Activated CD8-positive, alpha-beta memory T cell treated with anti-CD3 and anti-CD28 coated beads, Interleukin-2, amount 10 ng/mL, durations not matched to agents 7 days and 5 days (primary cell): ENCODE measurements around the gene TOMM22. TPM values are rescaled to one million over a fixed set of nuclear protein-coding genes. Genes with fewer than 3 reads are reported as not detected.

Experiments used
- ATAC-seq: fragments of 150-1000 bp; cut with Tn5 transposase; one replicate; pipeline ENCODE4 v1.10.0; 2021; ENCODE audit warnings: moderate library complexity
- CTCF ChIA-PET: fragments of 350-600 bp; sonication (Branson Sonifier 250); formaldehyde crosslinking; loops from one replicate; lab custom pipeline; 2021; ENCODE audit warnings: antibody characterized with exemption; lab: Charles Lee
- DNase-seq: peaks from one replicate; pipeline ENCODE4 v3.0.0-alpha.2; 2020
- H3K27ac Mint-ChIP-seq: one replicate; pipeline ENCODE4 v1.8.0; 2021; ENCODE audit warnings: mild to moderate bottlenecking, mixed read lengths
- H3K27me3 Mint-ChIP-seq: one replicate; pipeline ENCODE4 v1.8.0; 2021; ENCODE audit warnings: mixed read lengths
- H3K36me3 Mint-ChIP-seq: one replicate; pipeline ENCODE4 v1.8.0; 2021; ENCODE audit warnings: mild to moderate bottlenecking, mixed read lengths
- H3K4me1 Mint-ChIP-seq: one replicate; pipeline ENCODE4 v1.8.0; 2021; ENCODE audit warnings: mixed read lengths
- H3K4me3 Mint-ChIP-seq: one replicate; pipeline ENCODE4 v1.8.0; 2021; ENCODE audit warnings: mild to moderate bottlenecking, moderate library complexity, mixed read lengths
- H3K9me3 Mint-ChIP-seq: one replicate; pipeline ENCODE4 v1.8.0; 2022; ENCODE audit warnings: low read depth, mixed read lengths
- total RNA-seq, 2 experiments: library from RNA; stranded (reverse); gene quantifications; one replicate each; pipeline ENCODE4 v1.2.3, GENCODE V29; 2021

The TOMM22 gene
- total RNA-seq, 2 experiments from 2014 or later: 61.1 to 94.9 TPM

- Mint-ChIP-seq H3K27ac (peak overlapping the region; percentile 99), H3K4me1 (peaks cover 58% of the 10 kb centered on the region), H3K27me3 (no peaks in the 10 kb centered on the region), H3K36me3 (peaks cover 40% of the 10 kb centered on the region), H3K9me3 (no peaks in the 10 kb centered on the region), H3K4me3 (peak overlapping the region; percentile 82)
- no peak for ATAC-seq
- DNase-seq: no peak
- CTCF ChIA-PET: interaction anchor here (1.2 to 4.2 kb wide), 3 partner anchors 17 to 66 kb away, joined by 3 to 43 read pairs (median 3); partner anchors contain the start of gene TOMM22
These were observed 18.0 kb downstream of the TOMM22 start for GRCh38 chr22:38699784-38700183.

- CTCF ChIA-PET: interaction anchor here (1.2 kb wide), 1 partner anchor 54 kb away, joined by 3 read pairs; no protein-coding TSS in a partner anchor
- no peaks in the 10 kb centered on the region for H3K27me3 Mint-ChIP-seq
- ATAC-seq (peak; percentile 22), DNase-seq (no peak)
- no peaks in the 10 kb centered on the region for H3K9me3 Mint-ChIP-seq
- peaks cover 35% of the 10 kb centered on the region for H3K36me3 Mint-ChIP-seq
- H3K4me1 Mint-ChIP-seq: peaks cover 58% of the 10 kb centered on the region
- peak overlapping the region; percentile 99 for H3K27ac Mint-ChIP-seq
- peak overlapping the region; percentile 82 for H3K4me3 Mint-ChIP-seq
These were observed 18.6 kb downstream of the TOMM22 start for GRCh38 chr22:38700270-38700788.

- Mint-ChIP-seq H3K36me3 (peaks cover 35% of the 10 kb centered on the region), H3K4me1 (peaks cover 55% of the 10 kb centered on the region), H3K9me3 (no peaks in the 10 kb centered on the region), H3K4me3 (peak within 1 kb of the TSS; percentile 82), H3K27ac (peak within 1 kb of the TSS; percentile 99), H3K27me3 (no peaks in the 10 kb centered on the region)
- ATAC-seq (peak; percentile 40), DNase-seq (peak; percentile 98)
- CTCF ChIA-PET: no interaction called here
These were observed 19.3 kb downstream of the TOMM22 start, which contains the start of gene JOSD1 for GRCh38 chr22:38700789-38701628. Gene JOSD1 (minus strand): TSS chr22:38700943. CDS start chr22:38699987, 956 bp downstream.

- peaks cover 48% of the 10 kb centered on the region for H3K4me1 Mint-ChIP-seq
- ATAC-seq (no peak), DNase-seq (no peak)
- peaks cover 34% of the 10 kb centered on the region for H3K36me3 Mint-ChIP-seq
- no peaks in the 10 kb centered on the region for H3K27me3 Mint-ChIP-seq
- CTCF ChIA-PET: interaction anchor here (3.6 kb wide), 1 partner anchor 23 kb away, joined by 17 read pairs; the partner anchor contains the start of gene TOMM22
- H3K9me3 Mint-ChIP-seq: no peaks in the 10 kb centered on the region
- peak overlapping the region; percentile 93 for H3K27ac Mint-ChIP-seq
- H3K4me3 Mint-ChIP-seq: peak overlapping the region; percentile 80
These were observed 23.0 kb downstream of the TOMM22 start for GRCh38 chr22:38704654-38705234.

DNA sequence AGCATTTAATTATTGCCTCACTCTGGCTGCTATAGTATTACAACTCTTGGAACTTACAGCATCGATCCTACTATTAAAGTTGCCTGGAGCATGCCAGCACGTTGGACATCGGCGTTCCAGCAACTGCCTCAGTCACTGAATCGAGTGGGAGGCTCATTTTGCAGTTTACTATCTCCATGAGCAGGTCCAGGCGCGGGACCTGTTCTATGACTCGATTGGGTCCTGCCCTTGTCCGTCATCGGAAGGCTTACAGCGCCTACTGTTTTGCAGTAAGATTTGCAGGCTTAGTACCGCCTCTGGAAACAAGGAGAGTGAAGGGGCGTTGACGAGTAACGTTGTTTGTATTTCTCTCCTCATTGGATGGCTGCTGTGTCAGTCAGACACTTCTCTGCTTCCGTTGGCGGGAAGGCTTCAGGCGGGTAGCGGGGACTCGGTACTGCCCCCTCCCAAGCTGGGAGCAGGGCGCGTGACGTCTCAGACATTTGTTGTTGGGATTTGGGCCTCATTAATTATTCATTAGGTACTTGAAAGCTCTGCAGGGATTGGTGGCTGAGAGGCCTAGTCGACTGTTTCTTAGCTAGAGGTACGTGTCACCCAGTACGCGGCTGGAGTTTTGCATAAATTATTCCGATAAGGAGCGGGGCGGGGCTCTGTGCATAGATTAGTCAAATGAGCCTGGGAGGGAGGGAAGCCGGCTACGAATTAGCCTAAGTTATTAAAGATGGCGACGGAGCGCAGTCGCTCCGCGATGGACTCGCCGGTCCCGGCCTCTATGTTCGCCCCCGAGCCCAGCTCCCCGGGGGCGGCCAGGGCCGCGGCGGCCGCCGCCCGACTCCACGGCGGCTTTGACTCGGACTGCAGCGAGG, 23.7 kb downstream of the TOMM22 start, which contains the start of gene GTPBP1:
Gene GTPBP1 (plus strand): TSS at position 710 of the 866 bp plus-strand sequence. CDS start 12 bp downstream, at position 722.
- DNase-seq (peak; percentile 99), ATAC-seq (peak; percentile 84)
- peak within 1 kb of the TSS; percentile 99 for H3K4me3 Mint-ChIP-seq
- CTCF ChIA-PET: interaction anchor here (0.9 to 3.6 kb wide), 7 partner anchors 8 to 46 kb away, joined by 3 to 17 read pairs (median 7); partner anchors contain the start of gene TOMM22
- peaks cover 50% of the 10 kb centered on the region for H3K4me1 Mint-ChIP-seq
- no peaks in the 10 kb centered on the region for H3K9me3 Mint-ChIP-seq
- no peaks in the 10 kb centered on the region for H3K27me3 Mint-ChIP-seq
- H3K27ac Mint-ChIP-seq: peak within 1 kb of the TSS; percentile 93
- peaks cover 34% of the 10 kb centered on the region for H3K36me3 Mint-ChIP-seq

DNA sequence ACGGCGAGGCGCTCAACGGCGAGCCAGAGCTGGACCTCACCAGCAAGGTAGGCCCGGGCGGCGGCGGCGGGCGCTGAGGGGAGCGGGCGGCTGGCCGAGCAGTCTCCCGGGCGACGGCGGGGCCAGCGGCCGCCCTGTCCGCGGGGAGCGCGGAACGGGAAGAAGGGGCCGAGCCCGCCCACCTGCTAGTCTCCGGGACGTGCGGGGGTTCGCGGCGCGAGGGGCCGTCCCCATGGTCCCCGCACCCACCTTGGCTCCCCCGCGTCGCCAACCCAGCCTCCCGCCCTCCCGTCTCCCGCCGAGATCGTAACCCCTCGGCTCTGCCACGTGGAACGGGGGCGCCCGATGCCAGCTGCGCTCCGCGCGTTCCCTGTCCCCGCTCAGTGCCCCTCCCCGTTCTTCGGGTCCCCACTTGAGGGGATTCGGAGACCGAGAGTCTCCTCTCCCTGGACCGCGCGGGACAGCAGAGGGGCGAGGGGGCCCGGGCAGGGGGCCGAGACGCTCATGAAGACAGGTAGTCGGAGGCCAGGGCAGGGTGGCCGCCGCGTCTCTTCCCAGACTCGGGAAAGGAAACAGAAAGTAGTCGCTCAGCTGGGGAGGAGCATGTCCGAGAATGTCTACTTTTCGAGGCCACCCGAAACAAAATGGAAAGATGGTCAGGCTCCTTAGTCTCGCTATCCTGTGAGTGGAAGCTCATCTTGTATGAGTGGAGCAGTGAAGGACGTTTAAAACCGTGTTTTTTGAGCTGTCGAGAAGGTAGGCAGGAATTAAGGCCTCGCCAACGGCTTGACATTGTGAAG, 24.5 kb downstream of the TOMM22 start:
- Mint-ChIP-seq H3K9me3 (no peaks in the 10 kb centered on the region), H3K27me3 (no peaks in the 10 kb centered on the region), H3K4me1 (peaks cover 57% of the 10 kb centered on the region), H3K27ac (peak overlapping the region; percentile 93), H3K4me3 (peak overlapping the region; percentile 99), H3K36me3 (peaks cover 41% of the 10 kb centered on the region)
- CTCF ChIA-PET: interaction anchor here (0.9 to 3.6 kb wide), 9 partner anchors 9 to 60 kb away, joined by 3 to 17 read pairs (median 7); partner anchors contain the start of gene TOMM22
- DNase-seq: peak; percentile 66
- no peak for ATAC-seq

GRCh38 chr22:38706901-38707195, 25.1 kb downstream of the TOMM22 start:
- CTCF ChIA-PET: interaction anchor here (0.7 to 3.6 kb wide), 7 partner anchors 9 to 59 kb away, joined by 3 to 17 read pairs (median 8); partner anchors contain the start of gene TOMM22
- Mint-ChIP-seq H3K9me3 (no peaks in the 10 kb centered on the region), H3K36me3 (peaks cover 42% of the 10 kb centered on the region), H3K4me3 (peak overlapping the region; percentile 99), H3K27me3 (no peaks in the 10 kb centered on the region), H3K27ac (peak overlapping the region; percentile 91), H3K4me1 (peaks cover 52% of the 10 kb centered on the region)
- DNase-seq (no peak), ATAC-seq (no peak)

- Mint-ChIP-seq H3K4me3 (peak overlapping the region; percentile 99), H3K36me3 (peaks cover 45% of the 10 kb centered on the region)
These were observed 25.6 kb downstream of the TOMM22 start for GRCh38 chr22:38707346-38707745.

GRCh38 chr22:38707984-38708383, 26.2 kb downstream of the TOMM22 start:
- peaks cover 48% of the 10 kb centered on the region for H3K36me3 Mint-ChIP-seq
- H3K4me1 Mint-ChIP-seq: peaks cover 61% of the 10 kb centered on the region
- DNase-seq: no peak
- peak overlapping the region; percentile 91 for H3K27ac Mint-ChIP-seq
- ATAC-seq: no peak
- peak overlapping the region; percentile 99 for H3K4me3 Mint-ChIP-seq
- CTCF ChIA-PET: interaction anchor here (0.9 to 3.6 kb wide), 7 partner anchors 10 to 60 kb away, joined by 4 to 17 read pairs (median 7); partner anchors contain the start of gene TOMM22
- no peaks in the 10 kb centered on the region for H3K27me3 Mint-ChIP-seq
- no peaks in the 10 kb centered on the region for H3K9me3 Mint-ChIP-seq

More at GRCh38 chr22:38707346-38707745, 25.6 kb downstream of the TOMM22 start:
- peaks cover 55% of the 10 kb centered on the region for H3K4me1 Mint-ChIP-seq
- ATAC-seq (no peak), DNase-seq (no peak)
- CTCF ChIA-PET: interaction anchor here (0.7 to 3.6 kb wide), 7 partner anchors 9 to 59 kb away, joined by 3 to 17 read pairs (median 6); partner anchors contain the start of gene TOMM22
- peak overlapping the region; percentile 91 for H3K27ac Mint-ChIP-seq
- H3K9me3 Mint-ChIP-seq: no peaks in the 10 kb centered on the region
- H3K27me3 Mint-ChIP-seq: no peaks in the 10 kb centered on the region

DNA sequence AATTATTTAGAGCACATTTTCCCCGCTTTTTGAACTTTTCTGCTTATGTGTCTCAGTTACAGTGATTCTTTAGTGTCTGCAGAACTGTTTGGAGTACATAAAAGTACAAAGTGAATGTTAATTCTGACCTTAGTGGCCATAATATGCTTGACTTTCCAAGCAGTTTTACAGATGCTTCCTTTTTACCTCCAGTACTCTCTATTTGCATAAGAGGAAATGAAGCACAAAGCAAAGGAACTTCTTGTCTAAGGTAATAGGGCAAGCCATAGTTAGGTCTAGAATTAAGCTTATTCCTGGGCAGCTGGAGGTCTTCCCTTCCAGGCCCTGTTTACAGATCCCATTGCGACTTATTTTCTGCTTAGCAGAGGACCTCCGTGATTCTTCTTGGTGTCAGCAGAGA, 27.5 kb downstream of the TOMM22 start:
- H3K4me3 Mint-ChIP-seq: peak overlapping the region; percentile 38
- no peak for ATAC-seq
- CTCF ChIA-PET: interaction anchor here (2.1 to 2.6 kb wide), 2 partner anchors 15 to 59 kb away, joined by 6 to 7 read pairs; no protein-coding TSS in a partner anchor
- H3K27me3 Mint-ChIP-seq: no peaks in the 10 kb centered on the region
- no peak overlapping the region for H3K27ac Mint-ChIP-seq
- no peaks in the 10 kb centered on the region for H3K9me3 Mint-ChIP-seq
- H3K36me3 Mint-ChIP-seq: peaks cover 53% of the 10 kb centered on the region
- peaks cover 68% of the 10 kb centered on the region for H3K4me1 Mint-ChIP-seq
- no peak for DNase-seq

DNA sequence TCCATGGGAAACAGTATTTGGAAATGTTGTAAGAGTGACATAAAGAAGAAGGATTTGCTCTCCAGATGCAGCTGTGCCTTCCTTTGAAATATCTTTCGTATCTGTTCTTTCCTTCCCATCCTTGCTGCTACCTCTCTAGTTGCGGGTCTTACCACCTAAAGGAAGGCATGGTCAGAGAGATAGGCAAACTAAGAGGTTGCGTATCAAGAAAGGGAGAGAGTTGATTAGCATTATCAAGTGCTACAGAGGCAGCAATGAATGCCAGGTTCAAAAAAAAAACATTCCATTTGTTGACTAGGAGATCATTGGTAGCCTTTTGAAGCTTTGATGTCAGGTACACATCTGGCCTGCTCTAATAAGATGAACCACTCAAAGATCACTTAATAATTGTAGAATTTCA, 28.6 kb downstream of the TOMM22 start:
- no peaks in the 10 kb centered on the region for H3K9me3 Mint-ChIP-seq
- peaks cover 64% of the 10 kb centered on the region for H3K4me1 Mint-ChIP-seq
- no peak overlapping the region for H3K4me3 Mint-ChIP-seq
- no peaks in the 10 kb centered on the region for H3K27me3 Mint-ChIP-seq
- H3K36me3 Mint-ChIP-seq: peaks cover 57% of the 10 kb centered on the region
- no peak overlapping the region for H3K27ac Mint-ChIP-seq
- DNase-seq: no peak
- CTCF ChIA-PET: interaction anchor here (2.1 to 2.6 kb wide), 2 partner anchors 14 to 58 kb away, joined by 6 to 7 read pairs; no protein-coding TSS in a partner anchor
- no peak for ATAC-seq
